Heart right ventricle (tissue), 16 donors: ENCODE measurements around the gene MYO1H. TPM values are rescaled to one million over a fixed set of nuclear protein-coding genes. Genes with fewer than 3 reads are reported as not detected.

Experiments
- ATAC-seq, 8 donors: fragments of 200-7000 bp; cut with Tn5 transposase; one replicate each; pipeline ENCODE4 v1.9.1; 2020; ENCODE audit warnings: mild to moderate bottlenecking in 8 of 8, moderate library complexity in 8 of 8, moderate number of reproducible peaks in 1 of 8
- DNase-seq, 2 donors: peaks; one replicate each; pipeline ENCODE4 v3.0.0-alpha.2; 2020
- H3K27ac ChIP-seq, 10 donors: fragments of 200-600 bp; sonication (generic) in 2 of 10; one replicate each; pipeline versions ENCODE4 v1.5.0 to v1.8.0; 2020 to 2022; ENCODE audit warnings: mild to moderate bottlenecking in 3 of 10
- H3K27me3 ChIP-seq, 7 donors: fragments of 200-600 bp; one replicate each; pipeline ENCODE4 v1.8.0; 2021 to 2022; ENCODE audit warnings: mild to moderate bottlenecking in 2 of 7
- H3K36me3 ChIP-seq, 9 donors: fragments of 200-600 bp; sonication (generic) in 1 of 9; one replicate each; pipeline versions ENCODE4 v1.5.0 to v1.8.0; 2020 to 2022; ENCODE audit warnings: mild to moderate bottlenecking in 2 of 9
- H3K4me1 ChIP-seq, 9 donors: fragments of 200-600 bp; sonication (generic) in 1 of 9; one replicate each; pipeline versions ENCODE4 v1.5.0 to v1.8.0; 2020 to 2022; ENCODE audit warnings: mild to moderate bottlenecking in 4 of 9
- H3K4me3 ChIP-seq, 10 donors: fragments of 200-600 bp; sonication (generic) in 2 of 10; one replicate each; pipeline versions ENCODE4 v1.5.0 to v1.8.0; 2020 to 2022; ENCODE audit warnings: mild to moderate bottlenecking in 7 of 10, moderate library complexity in 2 of 10
- H3K9me3 ChIP-seq, 11 donors: fragments of 200-600 bp in 10 of 11; sonication (generic) in 2 of 11; one replicate each; pipeline versions ENCODE4 v1.5.0 to v1.8.0; 2013 to 2022; ENCODE audit warnings: mild to moderate bottlenecking in 2 of 11, control low read depth in 1 of 11, moderate library complexity in 1 of 11
- CTCF ChIP-seq, 9 donors: fragments of 200-600 bp; sonication (generic) in 2 of 9; IDR thresholded peaks; one replicate each; pipeline versions ENCODE4 v1.5.0 to v1.8.0; 2021 to 2022; ENCODE audit warnings: antibody characterized with exemption in 9 of 9, mild to moderate bottlenecking in 5 of 9, moderate library complexity in 1 of 9
- WGBS, 2 donors: extraction: QIAGEN DNeasy Blood & Tissue Kit; methylation state at CpG; one replicate each; pipeline ENCODE4 v1.1.7; 2013; ENCODE audit warnings: inconsistent platforms in 1 of 2; 5-methylcytosine and 5-hydroxymethylcytosine counted together
- intact Hi-C, 10 donors: fragments of 100-400 bp; cut with DNase I; formaldehyde crosslinking; loops; one replicate each; pipeline versions ENCODE4 v1.11.1 to v1.14.2; 2022
- long read RNA-seq, 3 donors: library from polyadenylated mRNA; unstranded; transcript quantifications; one replicate each; pipeline ENCODE4 v2.0.0, GENCODE V29; 2020 to 2021
- polyA plus RNA-seq, 2 donors: library from polyadenylated mRNA; stranded (reverse); fragments of 200-250 nt; gene quantifications; one replicate each; pipeline ENCODE4 v1.2.3, GENCODE V29; 2013
- total RNA-seq, 10 donors: library from RNA; stranded (reverse); fragmentation: NEBNext Ultra II Directional in 3 of 10; extraction: Animal tissue kit (Norgen Biotek cat#: 25700) in 3 of 10; gene quantifications; one replicate each; pipeline versions ENCODE4 v1.2.1 to v1.2.4, GENCODE V29; 2021 to 2023
- donor health status: Arrhythmogenic right ventricular cardiomyopathy.
- donor health status: ischemic (EF 13 %, LVEDD 7.1; RV severe dilation, severe dysfunction).
- donor health status: healthy with polysubstance abuse.
- donor health status: DM: no; HTN: yes; CAD: no.
- donor health status: DM: no; HTN: no; CAD: no.
- donor health status: ischemic (EF 25% LVEDD 6.9; RV normal size, moderate dysfunction).
- donor health status: ischemic (EF 25% LVEDD 5.7; RV mildly dilated, moderate dysfunction).
- donor health status: healthy.
- donor health status: DM: yes; HTN: yes; CAD: no.
- donor health status: Ischemic cardiomyopathy.
- donor health status: ischemic (EF 35%, LVEDD 5.7; RV mildly dilated, moderate dysfunction).
- donor health status: nonischemic (EF 11% LVEDD 7.7; RV severe dilation, severe dysfunction).
- donor health status: DM: yes; HTN: yes; CAD: no.
- donor health status: PGD.
- donor health status: ischemic (EF 29% LVEDD 5.4; RV normal size, mild dysfunction).
- donor health status: nonischemic (EF 23%, LVEDD 6.1; RV moderate dilation, normal function).

The MYO1H gene
- total RNA-seq (1 to 10 TPM in 3 of 10 donors, under 1 TPM in 4, not detected in 3; 0.07 to 1.3 (median 0.55) TPM), polyA plus RNA-seq (under 1 TPM in 1 of 2 donors, not detected in 1; 0.09 TPM)
- long read RNA-seq, donor 1, partial matches to known transcripts = 0 of 1 reads
- long read RNA-seq, donor 1, other reads (novel, unspliced or antisense) = 1 of 1 reads
- long read RNA-seq, donor 2, partial matches to known transcripts = 0 of 1 reads
- long read RNA-seq, donor 2, other reads (novel, unspliced or antisense) = 1 of 1 reads
- long read RNA-seq, donor 3, partial matches to known transcripts = 3 of 6 reads
- long read RNA-seq, donor 3, other reads (novel, unspliced or antisense) = 3 of 6 reads

DNA sequence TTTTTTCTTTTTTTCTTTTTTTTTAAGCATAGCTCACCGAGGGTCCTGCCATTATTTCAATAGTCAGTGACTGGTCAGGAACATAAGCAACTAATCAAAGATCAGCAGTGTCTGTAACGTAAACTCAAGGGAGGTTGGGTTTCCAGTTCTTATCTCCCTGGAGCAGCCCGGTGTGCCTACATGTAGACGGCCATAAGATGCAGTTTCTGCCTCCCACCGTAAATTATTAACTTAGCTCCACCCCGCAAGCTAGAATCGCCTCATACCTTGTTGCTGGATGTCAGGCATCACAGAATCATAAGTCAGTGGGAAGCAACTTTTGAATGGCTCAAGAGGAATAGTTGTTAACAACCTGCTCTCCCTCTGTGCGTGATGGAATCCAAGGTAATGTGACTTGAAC, at the start of gene MYO1H:
TSS of gene MYO1H (plus strand) at position 312 of the 400 bp plus-strand sequence. CDS start at position 373, 61 bp downstream.
- Histone ChIP-seq H3K36me3 (no peaks in the 10 kb centered on the region), H3K4me1 (no peaks in the 10 kb centered on the region), H3K4me3 (no peak within 1 kb of the TSS), H3K27ac (no peak within 1 kb of the TSS), H3K9me3 (peaks cover 0 to 5% (median 0%) of the 10 kb centered on the region in 11 donors), H3K27me3 (peaks cover 0 to 10% (median 3%) of the 10 kb centered on the region in 7 donors)
- 82 to 85% methylated on average over 8 of the region's 8 CpGs for WGBS, 2 donors
- intact Hi-C loops = no loop called here
- TF ChIP-seq CTCF (IDR thresholded peaks at IDR 0.05) = no peak
- DNase-seq (no peak), ATAC-seq (no peak)

- WGBS, 2 donors = 89 to 93% methylated on average over 7 of the region's 7 CpGs
- H3K4me3 ChIP-seq = no peak overlapping the region
- H3K4me1 ChIP-seq = no peaks in the 10 kb centered on the region
- H3K27ac ChIP-seq = no peak overlapping the region
- peaks cover 0 to 35% (median 22%) of the 10 kb centered on the region in 7 donors for H3K27me3 ChIP-seq
- H3K36me3 ChIP-seq = no peaks in the 10 kb centered on the region
- ATAC-seq (no peak), DNase-seq (no peak)
- intact Hi-C loops = no loop called here
- no peaks in the 10 kb centered on the region for H3K9me3 ChIP-seq
- no peak for TF ChIP-seq CTCF (IDR thresholded peaks at IDR 0.05)
Observed at GRCh38 chr12:109299849-109300248, 47.9 kb upstream of the MYO1H start.

- DNase-seq = no peak
- no peak for TF ChIP-seq CTCF (IDR thresholded peaks at IDR 0.05)
- H3K4me1 ChIP-seq = no peaks in the 10 kb centered on the region
- no peak for ATAC-seq
- no peak overlapping the region for H3K27ac ChIP-seq
- H3K4me3 ChIP-seq = no peak overlapping the region
- H3K27me3 ChIP-seq = peaks cover 0 to 52% (median 40%) of the 10 kb centered on the region in 7 donors
- 77 to 80% methylated on average over 3 of the region's 3 CpGs for WGBS, 2 donors
- H3K9me3 ChIP-seq = no peaks in the 10 kb centered on the region
- intact Hi-C loops = no loop called here
- H3K36me3 ChIP-seq = no peaks in the 10 kb centered on the region
Observed at GRCh38 chr12:109301643-109302168, 46.0 kb upstream of the MYO1H start.

DNA sequence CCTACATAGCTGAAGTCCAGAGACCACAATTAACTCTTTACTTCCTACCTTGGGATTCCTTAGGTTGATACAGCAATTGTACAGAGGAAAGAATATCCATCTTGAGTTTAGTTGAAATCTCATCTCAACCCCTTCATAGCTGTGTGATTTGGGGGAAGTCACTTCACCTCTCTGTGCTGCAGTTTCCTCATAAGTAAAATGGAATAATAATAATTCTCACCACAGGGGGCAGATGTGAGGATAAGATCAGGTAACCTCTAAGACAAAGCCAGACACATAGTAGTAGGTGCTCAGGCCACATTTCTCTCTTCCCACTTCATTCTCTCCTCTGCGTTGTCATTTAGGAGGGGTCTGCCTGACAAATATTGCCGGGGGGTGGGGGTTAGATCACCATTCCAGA, 45.3 kb upstream of the MYO1H start:
- intact Hi-C loops = no loop called here
- no peaks in the 10 kb centered on the region for H3K9me3 ChIP-seq
- ATAC-seq = no peak
- H3K4me1 ChIP-seq = no peaks in the 10 kb centered on the region
- WGBS, 2 donors = 69 to 83% methylated on average over 2 of the region's 2 CpGs
- no peak for TF ChIP-seq CTCF (IDR thresholded peaks at IDR 0.05)
- no peak overlapping the region for H3K27ac ChIP-seq
- H3K36me3 ChIP-seq = no peaks in the 10 kb centered on the region
- peaks cover 0 to 58% (median 47%) of the 10 kb centered on the region in 7 donors for H3K27me3 ChIP-seq
- no peak overlapping the region for H3K4me3 ChIP-seq
- DNase-seq = no peak
